Measurements from ENCODE around the gene ANTXR2. TPM values are rescaled to one million over a fixed set of nuclear protein-coding genes. Genes with fewer than 3 reads are reported as not detected.
A peak's percentile ranks its signal among the peaks of the same experiment; 100 is the strongest.

Gene ANTXR2
- total RNA-seq, 2 experiments from 2014 or later = 3.0 to 3.6 TPM

- no peaks in the 10 kb centered on the region for H3K9me3 Mint-ChIP-seq
- H3K4me3 Mint-ChIP-seq = no peak overlapping the region
- DNase-seq (no peak), ATAC-seq (peak; percentile 49)
- ChIA-PET POLR2A (no interaction called here), CTCF (no interaction called here)
- no peak overlapping the region for H3K27ac Mint-ChIP-seq
- no peaks in the 10 kb centered on the region for H3K36me3 Mint-ChIP-seq (ENCODE audit: low read depth)
- TF ChIP-seq, protein P1, sequence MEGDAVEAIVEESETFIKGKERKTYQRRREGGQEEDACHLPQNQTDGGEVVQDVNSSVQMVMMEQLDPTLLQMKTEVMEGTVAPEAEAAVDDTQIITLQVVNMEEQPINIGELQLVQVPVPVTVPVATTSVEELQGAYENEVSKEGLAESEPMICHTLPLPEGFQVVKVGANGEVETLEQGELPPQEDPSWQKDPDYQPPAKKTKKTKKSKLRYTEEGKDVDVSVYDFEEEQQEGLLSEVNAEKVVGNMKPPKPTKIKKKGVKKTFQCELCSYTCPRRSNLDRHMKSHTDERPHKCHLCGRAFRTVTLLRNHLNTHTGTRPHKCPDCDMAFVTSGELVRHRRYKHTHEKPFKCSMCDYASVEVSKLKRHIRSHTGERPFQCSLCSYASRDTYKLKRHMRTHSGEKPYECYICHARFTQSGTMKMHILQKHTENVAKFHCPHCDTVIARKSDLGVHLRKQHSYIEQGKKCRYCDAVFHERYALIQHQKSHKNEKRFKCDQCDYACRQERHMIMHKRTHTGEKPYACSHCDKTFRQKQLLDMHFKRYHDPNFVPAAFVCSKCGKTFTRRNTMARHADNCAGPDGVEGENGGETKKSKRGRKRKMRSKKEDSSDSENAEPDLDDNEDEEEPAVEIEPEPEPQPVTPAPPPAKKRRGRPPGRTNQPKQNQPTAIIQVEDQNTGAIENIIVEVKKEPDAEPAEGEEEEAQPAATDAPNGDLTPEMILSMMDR (IDR thresholded peaks at IDR 0.05) = no peak
- no peaks in the 10 kb centered on the region for H3K4me1 Mint-ChIP-seq (ENCODE audit: low read depth)
- no peaks in the 10 kb centered on the region for H3K27me3 Mint-ChIP-seq
- intact Hi-C loops (cut with micrococcal nuclease) = no loop called here
Observed at GRCh38 chr4:79920163-79920853, 152.7 kb downstream of the ANTXR2 start.

DNA sequence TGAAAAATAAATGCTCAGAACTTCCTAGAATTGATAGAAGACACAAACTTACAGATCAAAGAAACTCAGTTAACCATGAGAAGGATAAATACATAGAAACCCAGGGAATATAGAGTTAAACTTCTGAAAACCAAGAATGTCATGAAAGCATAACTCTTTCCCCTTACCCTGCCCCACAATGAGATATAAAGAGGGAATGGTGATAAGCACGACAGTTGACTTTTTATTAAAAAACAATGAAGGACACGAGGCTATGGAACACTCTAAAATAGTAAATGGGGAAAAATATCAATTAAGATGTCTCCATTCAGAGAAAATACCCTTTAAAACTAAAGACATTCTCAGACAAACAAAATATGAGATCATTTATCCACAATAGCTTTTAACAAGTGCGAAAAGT lies 154.7 kb downstream of the ANTXR2 start:
- Mint-ChIP-seq H3K4me3 (no peak overlapping the region), H3K9me3 (no peaks in the 10 kb centered on the region), H3K36me3 (ENCODE audit: low read depth) (no peaks in the 10 kb centered on the region), H3K27ac (no peak overlapping the region), H3K4me1 (ENCODE audit: low read depth) (peaks cover 9% of the 10 kb centered on the region), H3K27me3 (no peaks in the 10 kb centered on the region)
- ChIA-PET POLR2A (no interaction called here), CTCF (interaction anchor here (0.8 to 1.5 kb wide), 11 partner anchors 14 to 314 kb away, joined by 3 to 7 read pairs (median 4); partner anchors contain the start of gene ANTXR2)
- TF ChIP-seq, protein P1 (IDR thresholded peaks at IDR 0.05) = no peak
- ATAC-seq = no peak
- DNase-seq = no peak
- intact Hi-C loops (cut with micrococcal nuclease) = loop anchor here (10.0 kb wide), 1 partner anchor 207 kb away; no protein-coding TSS in a partner anchor

DNA sequence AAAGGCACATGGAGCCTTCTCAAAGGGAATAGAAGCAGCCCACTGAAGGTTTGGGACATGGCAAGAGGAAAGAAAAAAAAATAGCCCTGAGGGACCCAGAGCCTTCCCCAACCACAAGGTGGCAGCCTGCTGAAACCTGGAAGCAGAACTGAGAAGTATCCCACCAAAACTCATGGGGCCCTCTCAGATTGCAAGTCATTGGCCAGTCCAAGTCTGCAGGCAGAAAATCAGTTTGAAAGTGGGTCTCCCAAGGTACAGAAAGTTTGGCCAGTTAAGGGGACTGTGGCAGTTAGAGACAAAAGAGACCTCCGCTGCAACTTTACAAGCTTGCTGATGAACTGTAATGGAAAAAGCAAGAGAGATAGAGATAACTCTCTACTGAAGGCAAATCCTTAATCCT lies 155.8 kb downstream of the ANTXR2 start:
- TF ChIP-seq, protein P1 (IDR thresholded peaks at IDR 0.05) = peak; percentile 68
- DNase-seq = peak; percentile 78
- ChIA-PET POLR2A (no interaction called here), CTCF (interaction anchor here (0.7 to 1.5 kb wide), 18 partner anchors 9 to 315 kb away, joined by 3 to 9 read pairs (median 4); partner anchors contain the start of gene ANTXR2)
- H3K27me3 Mint-ChIP-seq = no peaks in the 10 kb centered on the region
- H3K27ac Mint-ChIP-seq = no peak overlapping the region
- H3K36me3 Mint-ChIP-seq (ENCODE audit: low read depth) = no peaks in the 10 kb centered on the region
- ATAC-seq = no peak
- H3K9me3 Mint-ChIP-seq = no peaks in the 10 kb centered on the region
- intact Hi-C loops (cut with micrococcal nuclease) = loop anchor here (1.0 to 10.0 kb wide), 2 partner anchors 208 to 298 kb away; no protein-coding TSS in a partner anchor
- peaks cover 9% of the 10 kb centered on the region for H3K4me1 Mint-ChIP-seq (ENCODE audit: low read depth)
- no peak overlapping the region for H3K4me3 Mint-ChIP-seq

- no peak for DNase-seq
- Mint-ChIP-seq H3K9me3 (no peaks in the 10 kb centered on the region), H3K27ac (no peak overlapping the region), H3K27me3 (no peaks in the 10 kb centered on the region), H3K4me1 (ENCODE audit: low read depth) (peaks cover 9% of the 10 kb centered on the region), H3K36me3 (ENCODE audit: low read depth) (no peaks in the 10 kb centered on the region), H3K4me3 (no peak overlapping the region)
- CTCF ChIA-PET = interaction anchor here (1.3 kb wide), 1 partner anchor 265 kb away, joined by 5 read pairs; no protein-coding TSS in a partner anchor
- TF ChIP-seq, protein P1 (IDR thresholded peaks at IDR 0.05) = no peak
- intact Hi-C loops (cut with micrococcal nuclease) = loop anchor here (10.0 kb wide), 1 partner anchor 210 kb away; no protein-coding TSS in a partner anchor
- ATAC-seq = no peak
- POLR2A ChIA-PET = no interaction called here
Observed at GRCh38 chr4:79915246-79915645, 157.8 kb downstream of the ANTXR2 start.

GRCh38 chr4:79913581-79913980 lies 159.4 kb downstream of the ANTXR2 start:
- CTCF ChIA-PET = no interaction called here
- no peaks in the 10 kb centered on the region for H3K9me3 Mint-ChIP-seq
- no peaks in the 10 kb centered on the region for H3K27me3 Mint-ChIP-seq
- no peak for ATAC-seq
- POLR2A ChIA-PET = no interaction called here
- peak; percentile 24 for DNase-seq
- TF ChIP-seq, protein P1 (IDR thresholded peaks at IDR 0.05) = no peak
- H3K4me1 Mint-ChIP-seq (ENCODE audit: low read depth) = peaks cover 9% of the 10 kb centered on the region
- no peak overlapping the region for H3K27ac Mint-ChIP-seq
- H3K36me3 Mint-ChIP-seq (ENCODE audit: low read depth) = no peaks in the 10 kb centered on the region
- no peak overlapping the region for H3K4me3 Mint-ChIP-seq
- intact Hi-C loops (cut with micrococcal nuclease) = loop anchor here (10.0 kb wide), 1 partner anchor 211 kb away; no protein-coding TSS in a partner anchor

Measured in activated CD8-positive, alpha-beta T cell treated with anti-CD3 and anti-CD28 coated beads for 36 hours (primary cell).